Esophagus mucosa (tissue), 1 donor: ENCODE results near the gene ZNF396. TPM values are rescaled to one million over a fixed set of nuclear protein-coding genes. Genes with fewer than 3 reads are reported as not detected.
A peak's percentile ranks its signal among the peaks of the same experiment; 100 is the strongest.

Experiments
- ATAC-seq: fragments of 200-7000 bp; cut with Tn5 transposase; one replicate; pipeline ENCODE4 v1.9.1; 2020
- total RNA-seq: library from RNA; stranded (reverse); gene quantifications from one replicate; pipeline ENCODE4 v1.2.4, GENCODE V29; 2023
- donor health status: DM: yes; HTN: yes; CAD: no.

ZNF396 gene
- total RNA-seq, 1 donor from 2014 or later, result 0.80 TPM

DNA sequence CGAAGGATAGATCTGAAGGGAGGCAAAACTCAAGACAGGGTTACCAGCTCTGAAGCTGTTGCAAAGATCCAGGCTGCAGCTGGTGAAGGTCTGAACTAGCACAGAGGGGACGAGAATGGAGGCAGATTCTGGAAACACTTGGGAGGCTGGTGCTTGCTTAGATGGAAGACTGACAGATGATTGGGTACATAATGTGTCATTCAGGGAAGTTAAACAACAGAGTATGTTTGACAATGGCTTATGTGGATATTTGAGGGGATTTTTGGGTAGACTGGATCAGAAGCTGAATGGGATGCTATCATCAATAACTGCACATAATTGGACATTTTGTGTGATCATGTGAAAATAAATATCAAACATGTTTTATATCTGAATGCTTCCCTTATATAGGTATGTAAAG lies 2.3 kb upstream of the ZNF396 start:
- no peak for ATAC-seq

DNA sequence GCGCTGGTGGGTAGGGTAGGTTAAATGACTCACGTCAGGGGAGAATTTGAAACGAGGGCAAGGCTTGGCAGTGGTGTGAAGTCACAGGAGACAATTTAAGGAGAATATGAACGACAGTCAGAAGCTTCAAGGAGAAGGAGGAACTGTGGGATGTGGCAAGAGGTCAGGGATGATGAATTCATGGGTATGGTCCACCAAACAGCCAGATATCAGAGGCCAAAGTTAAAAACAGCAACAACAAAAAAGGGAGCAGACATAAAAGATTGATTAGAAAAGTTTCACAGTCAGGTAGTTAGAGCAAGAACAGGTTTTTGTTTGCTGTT lies 1.4 kb upstream of the ZNF396 start:
- ATAC-seq, result no peak

DNA sequence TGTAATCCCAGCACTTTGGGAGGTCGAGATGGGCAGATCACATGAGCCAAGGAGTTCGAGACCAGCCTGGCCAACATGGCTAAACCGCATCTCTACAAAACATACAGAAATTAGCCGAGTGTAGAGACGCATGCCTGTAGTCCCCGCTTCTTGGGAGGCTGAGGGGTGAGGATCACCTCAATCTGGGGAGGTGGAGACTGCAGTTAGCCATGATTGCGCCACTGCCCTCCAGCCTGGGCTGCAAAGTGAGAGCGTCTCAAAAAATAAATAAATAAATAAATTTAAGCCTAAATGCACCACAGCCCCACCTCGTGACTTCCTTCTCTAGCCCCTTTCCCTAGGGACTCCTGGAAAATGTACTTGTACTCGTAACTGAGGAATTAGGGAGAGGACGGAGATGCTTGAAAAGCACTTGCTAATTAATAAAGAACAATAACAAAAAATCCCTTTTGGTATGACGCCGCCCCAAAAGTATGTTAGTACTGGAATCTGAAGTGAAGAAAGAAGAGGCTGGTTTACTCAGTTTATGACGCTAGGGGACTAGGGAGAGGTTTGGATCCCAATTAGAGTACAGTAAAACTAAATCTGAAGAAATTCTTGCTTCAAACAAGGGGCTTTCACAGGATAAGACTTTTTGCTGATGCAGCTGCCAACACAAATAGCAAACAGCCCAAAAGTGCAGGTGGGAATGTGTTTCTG lies 887 bp upstream of the ZNF396 start:
- no peak for ATAC-seq

DNA sequence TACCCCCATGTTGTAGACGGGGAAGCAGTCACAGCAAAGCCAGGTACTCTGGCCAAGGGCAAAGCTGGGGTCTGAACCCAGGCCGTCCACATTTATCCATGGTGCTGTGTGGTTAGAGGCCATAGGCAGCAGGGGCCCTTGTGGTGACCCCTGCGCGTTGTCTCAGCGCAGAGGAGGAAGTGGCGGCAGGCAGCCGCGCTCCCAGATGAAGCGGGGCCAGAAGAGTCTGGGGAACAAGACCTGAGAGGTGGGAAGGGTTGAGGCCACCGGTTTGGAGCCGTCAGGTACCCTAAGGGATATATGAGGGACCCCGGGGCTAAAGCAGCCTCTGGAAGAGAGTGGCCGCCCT lies 770 bp downstream of the ZNF396 start:
- peak; percentile 62 for ATAC-seq

DNA sequence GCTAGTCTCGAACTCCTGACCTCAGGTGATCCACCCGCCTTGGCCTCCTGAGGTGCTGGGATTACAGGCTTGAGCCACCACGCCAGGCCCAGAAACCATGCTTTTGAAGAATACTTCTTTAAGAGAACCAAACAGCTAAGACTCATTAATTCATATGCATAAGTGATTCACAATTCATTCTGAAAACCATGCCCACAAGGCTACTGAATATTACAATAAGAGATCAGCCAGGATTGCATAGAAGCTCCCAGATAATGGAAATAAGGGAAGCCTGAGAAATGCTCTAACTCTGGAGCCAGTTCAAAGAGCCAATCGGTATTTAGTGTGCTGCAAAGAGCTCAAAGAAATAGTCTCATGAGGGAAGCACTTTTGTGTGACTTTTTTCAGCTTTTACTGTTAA lies 2.4 kb downstream of the ZNF396 start:
- ATAC-seq, result no peak

DNA sequence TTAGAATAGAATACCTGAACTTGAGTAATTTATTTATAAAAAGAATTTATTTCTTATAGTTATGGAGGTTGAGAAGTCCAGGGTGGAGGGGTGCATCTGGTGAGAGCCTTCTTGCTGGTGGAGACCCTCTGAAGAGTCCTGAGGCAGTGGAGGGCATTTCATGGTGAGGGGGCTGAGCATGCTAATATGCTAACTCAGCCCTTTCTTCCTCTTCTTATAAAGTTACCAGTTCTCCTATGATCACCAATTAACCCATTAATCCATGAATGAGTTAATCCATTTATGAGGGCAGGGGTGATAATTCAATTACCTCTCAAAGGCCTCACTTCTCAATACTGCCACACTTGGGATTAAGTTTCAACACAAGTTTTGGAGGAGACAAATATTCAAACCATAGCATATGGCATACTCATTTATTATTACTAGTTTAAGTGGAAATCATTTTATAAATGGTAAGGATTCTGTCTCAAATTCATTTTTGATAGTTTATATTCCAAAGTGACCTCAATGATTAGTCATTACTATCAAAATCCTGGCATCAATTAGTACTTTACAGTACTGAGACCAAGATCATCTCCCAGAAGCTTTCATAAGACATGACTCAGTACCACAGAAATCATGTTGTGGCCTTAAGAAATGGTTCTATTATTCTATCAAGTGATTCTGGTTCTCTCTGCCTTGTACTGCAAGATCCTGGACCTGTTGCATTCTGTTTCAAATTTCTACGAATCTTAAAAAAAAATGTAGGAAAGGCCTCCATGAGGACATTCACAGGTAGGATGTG lies 5.5 kb downstream of the ZNF396 start:
- ATAC-seq, result no peak

DNA sequence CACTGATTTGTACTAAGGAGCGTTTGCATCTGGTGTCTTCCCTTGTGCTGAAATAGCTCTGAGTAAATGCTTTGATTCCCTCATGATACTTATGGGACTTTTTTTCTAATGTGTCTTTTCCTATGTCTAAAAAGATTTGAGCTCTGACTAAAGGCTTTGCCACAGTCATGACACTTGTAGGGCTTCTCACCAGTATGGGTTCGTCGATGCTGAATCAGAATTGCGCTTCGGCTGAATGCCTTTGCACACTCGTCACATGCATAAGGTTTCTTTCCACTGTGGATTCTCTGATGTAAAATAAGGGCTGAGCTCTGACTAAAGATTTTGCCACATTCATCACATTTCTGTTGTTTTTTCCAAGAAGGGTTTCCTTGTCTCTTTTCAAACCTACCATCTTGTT lies 8.0 kb downstream of the ZNF396 start:
- no peak for ATAC-seq

DNA sequence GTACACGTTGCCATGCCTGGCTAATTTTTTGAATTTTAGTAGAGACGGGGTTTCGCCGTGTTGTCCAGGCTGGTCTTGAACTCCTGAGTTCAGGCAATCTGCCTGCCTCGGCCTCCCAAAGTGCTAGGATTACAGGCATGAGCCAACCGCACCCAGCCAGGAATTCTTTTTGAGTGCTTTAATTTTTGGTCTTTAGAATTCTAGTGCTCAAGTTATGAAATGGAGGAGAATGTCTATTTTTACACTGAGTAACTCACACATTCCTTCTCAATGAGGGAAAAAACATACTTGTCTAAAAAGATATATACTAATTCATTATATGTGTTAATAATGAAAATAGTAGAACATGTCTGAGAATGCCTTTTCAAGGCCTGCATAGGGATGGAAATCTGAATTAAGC lies 8.5 kb downstream of the ZNF396 start:
- no peak for ATAC-seq

DNA sequence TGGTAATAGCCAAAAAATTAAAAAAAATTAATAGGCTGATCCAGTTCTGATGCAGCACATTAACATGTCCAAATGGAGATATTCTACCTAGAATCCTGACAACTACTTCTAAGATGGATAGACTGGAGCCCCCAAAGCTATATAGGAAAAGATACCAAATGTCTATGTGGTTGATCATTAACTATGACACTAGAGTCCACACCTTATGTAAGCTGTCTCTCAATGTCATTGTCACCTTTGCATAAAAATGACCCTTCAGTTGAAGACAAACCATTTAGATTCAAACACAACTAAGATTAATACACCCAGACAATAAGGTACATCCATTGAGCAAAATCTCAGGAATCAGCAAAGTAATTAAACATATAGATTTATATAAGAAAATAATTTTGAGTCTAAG lies 14.6 kb downstream of the ZNF396 start:
- ATAC-seq, result no peak

DNA sequence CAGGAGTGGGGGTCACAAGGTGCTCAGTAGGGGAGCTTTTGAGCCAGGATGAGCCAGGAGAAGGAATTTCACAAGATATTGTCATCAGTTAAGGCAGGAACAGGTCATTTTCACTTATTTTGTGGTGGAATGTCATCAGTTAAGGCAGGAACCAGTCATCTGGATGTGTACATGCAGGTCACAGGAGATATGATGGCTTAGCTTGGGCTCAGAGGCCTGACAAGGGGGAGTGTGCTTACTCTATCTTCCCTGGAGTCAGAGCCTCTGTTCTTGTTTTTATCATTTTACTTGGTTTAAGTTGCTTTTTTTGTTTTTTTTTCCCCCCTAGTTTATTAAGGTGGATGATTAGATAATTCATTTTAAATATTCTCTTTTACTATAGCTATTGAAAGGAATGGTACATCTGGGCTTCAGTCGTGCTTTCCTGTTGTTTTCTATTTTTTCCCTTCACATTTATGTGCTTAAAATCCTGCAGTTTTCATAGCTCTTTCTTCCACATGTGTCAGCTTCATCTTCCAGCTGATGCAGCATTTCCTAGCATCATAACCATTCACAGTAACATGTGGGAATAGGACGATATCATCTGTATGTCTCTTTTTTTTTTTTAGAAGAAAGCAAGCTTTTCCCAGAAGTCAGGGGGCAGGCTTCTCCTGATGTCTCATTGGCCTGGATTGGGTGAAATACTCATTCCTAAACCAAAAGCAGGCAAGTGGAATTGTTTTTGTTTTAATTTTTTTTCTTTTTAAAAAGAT lies 15.4 kb downstream of the ZNF396 start:
- no peak for ATAC-seq

DNA sequence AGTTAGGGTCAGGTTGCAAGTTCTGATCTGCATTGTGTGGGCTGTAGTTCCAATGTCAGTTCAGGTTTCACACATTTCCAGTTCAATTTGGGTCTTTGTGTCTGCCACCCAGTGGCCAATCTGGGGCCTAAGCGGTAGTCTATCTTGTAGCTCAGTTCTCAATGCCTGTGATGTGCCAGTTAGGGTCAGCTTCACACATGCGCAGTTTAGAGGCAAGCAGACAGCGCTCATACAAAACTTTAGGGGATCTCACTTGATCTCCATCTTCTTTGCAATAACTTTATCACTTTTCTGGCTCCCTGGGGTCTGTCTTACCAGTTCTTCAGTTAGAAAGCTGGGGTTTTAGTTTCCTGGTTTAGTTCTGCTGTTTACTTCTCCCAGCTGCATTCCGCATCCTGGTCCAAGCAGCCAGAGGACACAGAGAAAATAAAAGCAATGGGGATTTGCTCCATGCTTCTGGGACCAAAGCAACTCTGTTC lies 22.0 kb downstream of the ZNF396 start:
- peak; percentile 78 for ATAC-seq

DNA sequence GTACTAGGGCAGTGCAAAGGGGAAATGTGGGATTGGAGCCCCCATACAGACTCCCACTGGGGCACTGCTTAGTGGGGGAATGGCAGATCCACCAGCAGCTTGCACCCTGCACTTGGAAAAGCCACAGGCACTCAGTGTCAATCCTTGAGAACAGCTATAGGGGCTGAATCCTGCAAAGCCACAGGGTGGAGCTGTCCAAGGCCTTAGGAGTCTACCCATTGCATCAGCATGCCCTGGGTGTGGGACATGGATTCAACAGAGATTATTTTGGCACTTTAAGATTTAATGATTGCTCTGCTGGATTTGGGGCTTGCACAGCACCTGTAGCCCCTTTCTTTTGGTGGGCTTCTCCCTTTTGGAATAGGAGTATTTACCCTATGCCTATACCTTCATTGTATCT lies 24.4 kb downstream of the ZNF396 start:
- ATAC-seq, result no peak

DNA sequence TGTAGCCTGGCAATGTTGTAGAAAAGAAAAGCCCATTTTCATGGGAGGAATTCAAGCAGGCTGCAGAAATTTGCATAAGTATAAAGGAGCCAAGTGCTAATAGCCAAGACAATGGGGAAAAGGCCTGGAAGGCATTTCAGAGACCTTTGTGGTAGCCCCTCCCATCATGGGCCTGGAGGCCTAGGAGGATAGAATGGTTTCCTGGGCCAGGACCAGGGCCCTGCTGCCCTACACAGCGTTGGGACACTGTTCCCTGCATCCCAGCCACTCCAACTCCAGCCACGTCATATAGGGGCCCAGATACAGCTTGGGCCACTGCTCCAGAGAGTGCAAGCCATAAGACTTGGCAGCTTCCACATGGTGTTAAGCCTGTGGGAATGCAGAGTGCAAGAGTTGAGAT lies 24.9 kb downstream of the ZNF396 start:
- no peak for ATAC-seq

DNA sequence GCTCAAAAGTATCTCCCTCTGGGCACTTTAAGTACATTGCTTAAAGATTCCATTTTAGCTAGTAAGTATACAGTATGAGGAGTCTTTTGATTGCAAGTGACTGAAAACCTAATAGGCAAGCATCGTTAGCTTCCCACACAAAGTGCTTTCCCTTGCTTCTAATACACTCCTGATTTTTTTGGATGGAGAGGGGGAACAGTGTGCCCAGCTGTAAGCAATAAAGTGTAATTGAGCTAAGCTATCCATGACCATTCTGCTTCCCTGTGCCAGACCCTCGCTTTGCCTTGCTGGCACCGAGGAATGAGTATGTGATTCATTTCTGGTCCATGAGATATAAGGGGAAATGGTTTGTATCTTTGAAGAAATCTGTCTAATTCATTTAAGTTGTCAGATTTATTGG lies 29.1 kb downstream of the ZNF396 start:
- ATAC-seq, result no peak

DNA sequence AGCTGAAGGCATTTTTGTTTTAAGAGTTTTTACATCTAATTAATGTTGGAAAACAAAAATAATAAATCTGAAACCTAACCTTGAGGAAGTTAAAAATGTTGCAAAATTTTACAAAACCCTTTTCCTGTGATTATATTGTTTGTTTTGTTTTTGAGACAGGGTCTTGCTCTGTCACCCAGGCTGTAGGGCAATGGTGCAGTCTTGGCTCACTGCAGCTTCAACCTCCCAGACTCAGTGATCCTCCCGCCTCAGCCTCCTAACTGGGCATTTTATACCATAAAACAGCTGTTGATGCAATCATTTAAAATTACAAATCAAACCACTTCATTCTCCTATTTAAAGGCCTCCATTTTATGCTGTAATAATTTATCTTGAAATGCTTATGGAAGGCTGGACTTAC lies 31.2 kb downstream of the ZNF396 start:
- no peak for ATAC-seq

DNA sequence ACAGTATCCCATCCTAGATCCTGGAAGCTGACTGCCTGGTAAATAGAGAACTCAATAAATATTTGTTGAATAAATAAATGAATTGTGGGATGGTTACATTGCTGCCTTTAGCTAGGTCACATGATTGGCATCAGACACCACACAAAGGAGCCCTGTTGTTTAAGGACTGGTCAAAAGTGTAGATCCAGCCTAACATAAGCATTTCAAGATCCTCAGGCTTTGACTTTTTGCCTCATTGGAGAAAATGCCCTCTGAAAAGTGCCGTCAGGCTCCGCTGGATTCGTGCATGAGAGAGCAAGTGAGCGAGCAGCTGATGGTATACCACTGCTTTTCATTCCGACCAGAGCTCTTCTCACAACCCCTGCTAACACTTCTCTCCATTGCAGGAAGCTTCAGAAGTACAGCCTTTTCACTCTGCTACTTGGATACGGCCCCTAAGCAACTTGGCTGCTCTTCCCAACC lies 31.6 kb downstream of the ZNF396 start:
- no peak for ATAC-seq

DNA sequence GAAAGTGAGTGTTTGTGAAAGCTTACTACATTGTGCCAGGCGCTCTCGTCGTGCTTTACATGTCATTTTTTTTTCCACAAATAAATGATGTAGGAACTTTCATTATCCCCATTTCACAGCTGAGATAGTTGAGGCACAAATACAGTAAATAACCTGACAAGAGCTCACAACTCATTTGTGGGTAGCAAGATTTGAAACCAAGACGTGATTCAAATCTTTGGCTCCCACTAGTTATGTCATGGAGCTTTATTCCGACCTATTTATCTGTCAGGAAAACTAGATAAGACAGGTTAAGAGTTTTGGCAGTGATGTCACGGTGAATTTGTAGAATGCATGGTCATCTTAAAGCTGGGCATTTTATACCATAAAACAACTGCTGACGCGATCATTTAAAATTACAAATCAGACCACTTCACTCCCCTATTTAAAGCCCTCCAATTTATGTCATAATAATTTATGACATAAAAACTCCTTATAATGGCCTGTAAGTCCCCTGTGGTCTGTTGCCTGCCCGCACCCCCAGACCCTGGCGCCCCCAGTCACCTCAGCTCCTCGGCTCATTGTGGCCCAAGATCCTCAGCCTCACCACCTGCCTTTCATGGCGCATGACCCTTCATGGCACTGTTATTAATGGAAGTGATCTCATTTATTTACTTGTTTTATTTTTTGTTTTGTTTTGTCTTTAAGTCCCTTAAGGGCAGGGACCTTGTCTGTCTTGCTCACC lies 32.2 kb downstream of the ZNF396 start:
- no peak for ATAC-seq

DNA sequence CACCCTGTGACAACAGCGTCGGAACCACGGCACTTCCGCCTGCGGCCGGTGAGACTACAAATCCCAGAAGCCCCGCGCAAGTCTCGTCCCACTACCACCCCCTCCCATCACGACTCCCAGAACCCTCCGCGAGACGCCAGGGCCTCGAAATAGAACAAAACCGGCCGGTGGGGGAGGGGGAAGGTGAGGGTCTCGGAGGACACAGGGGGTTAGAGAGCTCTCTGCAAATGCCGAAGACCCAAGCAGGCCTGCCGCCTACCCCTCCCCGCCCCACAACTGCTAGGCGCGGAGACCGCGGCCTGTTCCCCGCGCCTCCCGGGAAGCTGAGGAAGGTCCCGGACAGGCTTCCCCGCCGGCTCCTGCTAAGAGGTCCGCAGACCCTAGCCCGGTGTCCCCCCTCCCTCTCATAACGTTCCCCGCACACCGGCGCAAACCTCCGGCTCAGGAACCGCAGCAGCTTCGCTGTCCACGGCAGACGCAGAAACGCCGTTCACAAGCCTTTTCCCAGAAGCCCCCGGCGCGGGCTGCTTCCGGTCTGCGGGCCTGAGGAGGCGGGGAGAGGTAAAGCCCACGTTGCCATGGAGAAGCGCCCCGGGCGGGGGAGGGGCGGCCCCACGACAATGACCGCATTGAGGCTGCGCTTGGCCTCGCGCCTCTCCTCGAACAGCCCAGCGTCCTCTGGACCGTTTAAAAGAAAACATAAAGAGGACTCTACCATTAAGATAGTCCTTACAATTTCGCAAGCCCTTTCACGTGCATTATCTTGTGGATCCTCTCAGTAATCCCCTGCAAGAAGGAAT lies 33.0 kb downstream of the ZNF396 start, which contains the start of gene ZNF24:
Gene ZNF24 (minus strand): TSS at position 485 of the 800 bp plus-strand sequence. CDS start 3,770 bp downstream, outside the sequence.
- peak; percentile 97 for ATAC-seq

DNA sequence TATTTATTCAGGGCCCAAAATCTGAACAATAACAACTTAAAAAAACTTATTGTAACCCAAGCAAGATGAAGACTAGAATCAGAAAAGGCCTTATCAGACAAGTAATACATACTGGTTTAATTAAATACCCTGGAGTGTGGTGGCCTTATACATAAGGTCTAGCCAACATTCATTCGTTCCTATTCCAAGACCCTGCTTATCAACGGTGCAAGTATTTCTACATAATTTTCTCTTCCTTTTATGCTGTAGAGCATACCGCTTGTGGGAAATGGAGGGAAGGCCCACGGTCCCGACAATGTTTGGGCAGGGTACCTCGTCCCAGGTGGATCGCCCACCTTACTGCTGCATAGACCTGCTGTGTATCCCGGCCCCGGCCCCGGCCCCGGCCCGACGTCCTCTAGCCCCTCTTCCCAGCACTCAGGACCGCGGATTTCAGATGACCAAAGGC lies 33.6 kb downstream of the ZNF396 start:
- no peak for ATAC-seq

DNA sequence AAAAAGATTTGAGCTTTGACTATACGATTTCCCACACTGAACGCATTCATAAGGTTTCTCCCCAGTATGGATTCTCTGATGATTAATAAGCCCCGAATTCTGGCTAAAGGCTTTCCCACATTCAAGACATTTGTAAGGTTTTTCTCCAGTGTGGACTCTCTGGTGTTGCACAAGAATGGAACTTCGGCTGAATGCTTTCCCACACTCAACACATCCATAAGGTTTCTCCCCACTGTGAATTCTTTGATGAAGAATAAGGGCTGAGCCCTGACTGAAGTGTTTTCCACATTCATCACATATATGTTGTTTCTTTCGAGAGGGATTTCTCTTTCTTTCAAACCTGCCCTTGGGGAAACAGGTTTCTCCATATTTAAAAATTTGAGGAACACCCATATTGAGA lies 39.9 kb downstream of the ZNF396 start:
- ATAC-seq, result no peak

DNA sequence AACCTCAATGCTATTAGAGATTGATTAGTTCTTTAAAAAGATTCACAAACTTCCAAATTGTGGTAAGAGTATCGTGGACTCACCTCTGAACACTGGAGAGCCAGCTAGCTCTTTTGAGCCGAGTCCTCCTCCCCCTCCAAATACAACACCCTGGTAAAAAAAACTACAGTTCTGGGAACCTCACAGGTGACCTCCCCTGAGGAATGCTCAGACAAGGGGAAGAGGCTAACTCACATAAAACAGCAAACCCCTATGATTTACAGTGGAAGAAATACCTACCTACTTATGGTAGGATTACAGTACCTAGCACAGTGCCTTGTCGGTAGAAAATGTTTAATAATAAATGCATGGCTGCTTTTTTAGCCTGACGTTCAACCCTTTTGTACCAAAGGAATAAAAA lies 41.3 kb downstream of the ZNF396 start:
- ATAC-seq, result no peak

DNA sequence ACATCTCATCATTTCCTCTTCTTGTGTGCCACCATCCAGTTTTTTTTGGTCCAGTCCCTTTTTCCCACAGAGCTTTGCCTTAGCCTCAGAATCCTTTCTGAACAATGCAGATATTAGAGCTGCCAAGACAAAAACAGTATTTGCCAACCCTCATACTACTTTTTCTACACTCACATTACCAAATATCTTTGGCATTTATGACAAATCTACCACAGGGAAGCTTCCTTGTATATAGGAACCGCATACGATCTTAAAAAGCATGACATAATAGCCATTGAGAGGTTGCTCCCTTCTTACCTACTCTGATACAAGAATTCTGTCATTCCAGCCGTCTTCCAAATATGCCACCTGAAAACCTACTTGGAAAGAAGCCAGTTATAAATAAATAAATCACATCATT lies 42.3 kb downstream of the ZNF396 start:
- ATAC-seq, result no peak
